Glomerular visceral epithelial cell (primary cell): ENCODE measurements around the gene SORCS2.

Source experiments
- DNase-seq: peaks from one replicate; pipeline ENCODE4 v3.0.0-alpha.2; 2016; ENCODE audit errors: extremely low spot score

Gene SORCS2

DNA sequence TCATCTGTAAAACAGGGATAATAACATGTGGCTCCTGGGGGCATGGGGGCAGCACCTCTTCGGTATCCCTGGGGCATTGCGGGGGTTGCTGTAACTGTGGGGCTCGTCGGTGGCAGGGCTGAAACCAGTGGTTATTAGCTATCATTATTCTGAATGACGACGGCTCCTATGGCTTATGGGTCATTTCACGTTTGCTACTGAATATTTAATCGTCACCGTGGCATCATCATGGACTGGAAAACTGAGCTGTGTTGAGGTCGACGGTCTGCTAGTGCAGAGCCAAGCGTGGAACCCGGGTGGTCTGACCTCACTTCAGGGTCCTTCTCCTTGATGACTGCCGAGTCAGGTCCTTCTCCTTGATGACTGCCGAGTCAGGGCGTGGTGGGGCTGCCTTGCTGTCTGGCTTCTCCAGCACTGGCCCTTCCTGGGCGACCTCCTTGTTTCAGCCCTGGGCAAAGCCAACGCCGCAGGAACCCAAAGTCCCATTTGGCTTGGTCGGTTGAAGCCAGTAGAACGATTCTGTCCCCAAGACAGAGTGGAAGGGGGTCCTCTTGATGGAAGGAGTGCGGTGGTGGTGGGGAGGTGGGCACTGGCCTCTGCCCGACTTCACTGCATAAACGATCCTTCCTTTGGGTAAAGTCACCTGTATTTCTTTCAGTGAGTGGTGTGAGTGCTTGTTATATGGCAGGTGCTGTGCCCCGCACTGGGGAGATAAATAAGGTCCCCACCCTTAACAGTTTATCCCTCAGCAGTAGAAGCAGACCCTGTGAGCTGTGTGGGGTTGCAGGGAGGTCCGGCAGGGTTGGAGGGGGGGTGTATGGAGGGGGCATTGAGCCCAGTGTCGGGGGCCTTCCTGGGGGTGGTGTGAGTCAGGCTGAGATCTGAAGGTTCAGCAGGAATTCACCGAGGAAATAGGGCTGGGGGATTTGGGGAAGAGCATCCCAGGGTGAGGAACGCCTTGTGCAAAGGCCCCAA, 201.6 kb downstream of the SORCS2 start:
- no peak for DNase-seq

DNA sequence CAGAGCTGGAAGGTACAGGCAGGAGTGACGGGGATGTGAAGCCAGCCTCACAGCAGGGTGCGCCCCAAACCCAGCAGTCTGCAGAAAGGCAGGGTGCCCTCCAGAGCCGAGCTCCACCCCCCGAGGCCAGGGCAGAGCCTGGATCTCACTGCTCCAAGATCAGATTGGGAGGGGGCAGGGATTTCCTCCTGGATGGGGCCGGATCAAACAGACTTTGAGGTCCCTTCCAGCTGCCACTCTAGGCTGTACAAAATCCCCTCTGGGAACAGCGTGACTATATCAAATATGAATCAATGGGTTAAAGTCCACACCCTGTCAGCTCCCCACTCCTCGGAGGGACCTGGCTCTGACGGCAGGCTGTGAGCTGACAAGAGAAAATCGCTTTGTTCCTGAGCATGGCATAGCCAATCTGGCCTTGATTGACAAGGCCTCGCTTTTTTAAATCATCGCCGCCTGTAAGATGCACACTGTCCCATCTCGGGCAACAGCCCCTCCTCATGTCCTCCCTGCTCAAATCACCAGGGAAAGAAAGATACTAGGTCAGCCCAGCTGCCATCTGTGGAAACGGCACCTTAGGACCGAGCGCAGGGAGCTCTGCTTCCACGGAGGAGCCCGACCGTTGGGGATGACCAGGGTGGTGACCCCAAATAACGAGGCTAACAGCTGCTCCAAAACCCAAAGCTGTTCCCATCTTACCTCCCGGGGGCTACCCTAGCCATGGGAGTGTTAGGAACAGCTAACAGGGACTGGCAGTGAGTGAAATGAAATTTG, 202.5 kb downstream of the SORCS2 start:
- no peak for DNase-seq

- DNase-seq = no peak
Observed at GRCh38 chr4:7395645-7396044, 203.3 kb downstream of the SORCS2 start.

DNA sequence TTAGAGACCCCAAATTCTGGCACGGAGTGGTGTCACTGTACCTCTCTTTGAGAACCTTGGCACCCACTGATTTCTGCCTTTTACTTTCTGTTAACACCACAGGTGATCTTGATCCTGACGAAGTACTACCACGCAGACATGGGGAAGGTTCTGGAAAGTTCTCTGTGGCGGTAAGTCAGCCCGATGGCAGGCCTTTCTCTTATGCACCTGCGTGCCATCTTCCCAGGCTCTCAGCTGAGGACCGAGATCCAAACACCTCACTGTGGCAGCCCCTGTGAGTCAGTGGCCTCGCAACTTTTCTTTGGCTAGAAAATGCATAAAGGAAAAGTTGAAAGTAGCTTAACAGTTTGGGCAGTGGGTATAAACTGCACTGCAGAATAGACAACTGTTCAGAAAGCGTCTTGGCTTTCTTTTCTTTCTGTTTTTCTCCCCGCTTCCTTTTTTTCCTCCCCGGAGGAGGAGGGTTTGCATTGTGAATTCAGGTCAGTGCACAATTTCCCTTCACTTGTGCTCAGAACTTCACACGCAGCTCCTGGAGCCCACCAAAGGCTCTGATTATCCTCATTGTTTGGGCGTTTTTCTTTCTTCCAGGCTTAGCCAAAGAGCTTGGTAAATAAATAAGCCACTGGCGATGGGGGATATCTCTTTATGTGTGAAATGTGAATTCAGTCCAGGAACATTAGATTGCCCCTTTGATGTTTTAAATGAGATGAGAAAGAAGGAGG, 204.0 kb downstream of the SORCS2 start:
- DNase-seq = no peak

DNA sequence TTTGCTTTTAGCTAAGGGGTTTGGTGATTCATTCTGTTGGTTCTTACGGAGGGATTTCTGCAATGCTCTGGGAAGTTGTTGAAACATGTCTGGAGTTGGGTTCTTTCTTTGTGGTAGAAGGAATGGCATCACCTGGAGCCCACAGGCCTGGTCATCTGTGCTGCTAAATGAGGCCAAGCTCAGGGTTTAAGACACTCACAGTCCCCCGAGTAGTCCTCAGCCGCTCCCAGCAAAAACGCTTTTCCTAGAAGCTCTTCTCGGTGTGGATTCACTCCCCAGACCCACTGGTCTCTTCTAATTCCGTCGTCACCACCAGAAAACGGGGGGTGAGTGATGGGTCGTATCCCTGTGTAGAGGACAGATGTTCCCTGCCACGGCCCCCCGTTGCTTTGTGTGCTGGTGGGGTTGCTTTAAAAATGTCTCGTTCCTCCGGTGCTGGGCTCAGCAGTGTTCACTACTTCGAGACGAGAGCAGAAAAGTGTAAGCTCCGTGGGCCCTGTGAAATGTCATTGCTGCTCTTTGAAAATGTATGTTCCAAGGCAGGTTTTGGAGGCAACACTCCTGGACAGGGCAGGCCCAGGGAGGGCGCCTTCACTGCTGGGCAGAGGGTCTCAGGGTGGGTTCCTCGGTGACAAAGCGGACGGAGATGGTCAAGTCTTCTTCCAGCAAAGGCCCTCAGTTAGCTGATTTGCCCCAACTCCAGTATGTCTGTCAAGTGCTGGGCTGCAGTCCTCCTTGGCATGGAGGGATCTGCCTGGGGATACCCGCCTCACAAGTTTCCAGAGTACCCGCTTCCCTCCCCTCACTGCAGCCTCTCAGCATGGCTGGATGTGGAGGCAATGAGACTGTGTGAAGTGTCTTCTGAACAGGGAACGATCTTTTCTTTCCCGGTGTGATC, 205.1 kb downstream of the SORCS2 start:
- no peak for DNase-seq

DNA sequence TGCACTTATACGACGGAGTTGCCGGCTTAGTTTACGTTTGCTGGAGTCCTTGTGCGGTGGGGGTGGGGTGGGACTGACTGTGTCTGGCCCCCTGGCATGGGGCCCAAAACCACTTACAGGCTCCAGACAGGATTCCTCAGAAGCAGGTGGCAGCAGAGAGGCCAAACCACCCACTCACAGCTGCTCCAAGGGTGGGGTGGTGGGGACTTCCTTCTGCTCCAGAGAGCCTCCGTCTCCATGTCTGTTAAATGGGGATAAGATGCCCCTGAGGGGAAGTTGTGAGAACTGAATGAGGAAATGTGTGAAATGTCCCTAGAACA, 205.7 kb downstream of the SORCS2 start:
- no peak for DNase-seq

DNA sequence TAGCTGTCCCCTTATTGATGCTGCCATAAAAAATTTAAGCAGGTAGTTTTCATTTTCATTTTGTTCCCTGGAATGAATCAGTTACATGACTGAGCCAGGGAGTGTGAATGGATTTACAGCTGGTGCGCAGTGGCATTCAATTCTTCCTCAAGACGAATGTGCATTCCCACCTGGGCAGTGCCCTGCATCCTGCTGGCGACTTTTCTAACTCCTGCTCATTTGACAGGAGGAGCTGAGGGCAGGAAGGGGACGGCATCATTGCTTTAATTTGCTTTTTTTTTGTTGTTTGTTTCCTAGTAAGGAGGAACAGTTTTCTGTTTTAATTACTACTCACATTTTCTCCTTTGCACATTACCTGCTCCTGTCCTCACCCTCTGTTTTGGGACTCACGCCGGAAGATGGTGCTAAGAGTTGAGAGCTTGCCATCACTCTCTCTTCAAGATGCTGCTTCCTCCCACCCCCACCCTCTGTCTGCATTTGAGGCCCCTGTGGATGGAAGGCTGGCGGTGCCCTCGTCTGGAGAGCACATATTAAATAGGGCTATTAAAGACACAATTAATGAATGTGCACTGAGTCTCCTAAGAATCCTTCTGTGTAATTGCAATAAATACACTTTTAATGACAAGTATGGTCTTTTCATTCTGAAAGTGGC, 206.6 kb downstream of the SORCS2 start:
- DNase-seq = no peak

DNA sequence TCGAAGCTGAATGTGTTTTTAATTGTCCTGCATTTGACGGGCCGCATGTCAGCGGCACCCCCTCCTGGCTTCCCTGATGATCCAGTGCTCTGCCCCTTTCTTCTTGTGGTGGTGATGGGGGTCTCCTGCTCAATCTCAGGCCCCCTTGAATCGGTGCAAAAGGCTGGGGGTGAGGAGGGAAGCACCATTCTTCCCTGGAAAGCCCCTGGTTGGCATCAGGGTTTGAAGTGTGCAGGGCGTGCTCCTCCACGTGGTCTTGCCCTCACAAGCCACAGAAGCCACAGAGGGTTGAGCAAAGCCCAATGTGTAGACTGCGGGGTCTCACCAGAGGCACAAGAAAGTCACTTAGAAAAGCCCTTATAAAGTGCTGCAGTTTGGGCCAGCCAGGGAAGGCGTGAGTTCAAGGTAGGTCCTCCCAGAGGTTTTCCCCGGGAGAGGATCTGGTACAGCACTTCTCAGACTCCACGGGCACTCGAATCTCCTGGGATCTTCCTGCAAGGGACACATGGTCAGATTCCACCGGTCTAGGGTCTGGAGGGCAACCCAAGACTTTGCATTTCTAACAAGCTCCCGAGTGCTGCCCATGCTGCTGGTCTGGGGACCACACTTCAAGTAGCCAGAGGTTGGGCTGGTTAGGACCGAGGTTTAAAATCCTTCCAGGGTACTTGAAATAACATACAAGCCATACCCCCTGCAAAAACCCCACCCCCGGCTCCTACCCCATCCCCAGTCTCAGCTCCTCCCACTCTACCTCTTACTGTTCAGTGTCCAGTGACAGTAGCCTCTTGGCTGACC, 207.3 kb downstream of the SORCS2 start:
- no peak for DNase-seq

- no peak for DNase-seq
Observed at GRCh38 chr4:7400671-7401298, 208.4 kb downstream of the SORCS2 start.

- no peak for DNase-seq
Observed at GRCh38 chr4:7402526-7402925, 210.2 kb downstream of the SORCS2 start.

- DNase-seq = no peak
Observed at GRCh38 chr4:7403001-7403400, 210.7 kb downstream of the SORCS2 start.

GRCh38 chr4:7408166-7408565, 215.8 kb downstream of the SORCS2 start:
- DNase-seq = no peak

GRCh38 chr4:7410446-7410845, 218.1 kb downstream of the SORCS2 start:
- DNase-seq = no peak

DNA sequence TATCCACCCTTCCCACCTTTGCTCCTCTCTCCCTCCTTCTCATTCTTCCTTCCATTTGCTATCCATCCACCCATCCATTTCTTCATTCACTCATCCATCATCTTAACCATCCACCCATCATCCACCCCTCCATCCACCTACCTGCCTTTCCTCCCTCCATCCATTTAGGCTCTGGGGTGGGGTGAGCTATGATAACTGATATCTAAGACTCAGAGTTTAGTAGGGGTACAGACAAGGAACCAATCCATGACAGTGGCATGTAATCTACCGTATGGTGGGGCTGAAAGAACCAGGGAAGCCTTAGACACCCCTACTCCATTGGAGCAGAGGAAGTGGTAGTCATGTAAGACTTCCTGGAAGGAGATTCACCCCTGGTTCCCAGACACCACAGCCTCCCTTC, 219.2 kb downstream of the SORCS2 start:
- DNase-seq = no peak

DNA sequence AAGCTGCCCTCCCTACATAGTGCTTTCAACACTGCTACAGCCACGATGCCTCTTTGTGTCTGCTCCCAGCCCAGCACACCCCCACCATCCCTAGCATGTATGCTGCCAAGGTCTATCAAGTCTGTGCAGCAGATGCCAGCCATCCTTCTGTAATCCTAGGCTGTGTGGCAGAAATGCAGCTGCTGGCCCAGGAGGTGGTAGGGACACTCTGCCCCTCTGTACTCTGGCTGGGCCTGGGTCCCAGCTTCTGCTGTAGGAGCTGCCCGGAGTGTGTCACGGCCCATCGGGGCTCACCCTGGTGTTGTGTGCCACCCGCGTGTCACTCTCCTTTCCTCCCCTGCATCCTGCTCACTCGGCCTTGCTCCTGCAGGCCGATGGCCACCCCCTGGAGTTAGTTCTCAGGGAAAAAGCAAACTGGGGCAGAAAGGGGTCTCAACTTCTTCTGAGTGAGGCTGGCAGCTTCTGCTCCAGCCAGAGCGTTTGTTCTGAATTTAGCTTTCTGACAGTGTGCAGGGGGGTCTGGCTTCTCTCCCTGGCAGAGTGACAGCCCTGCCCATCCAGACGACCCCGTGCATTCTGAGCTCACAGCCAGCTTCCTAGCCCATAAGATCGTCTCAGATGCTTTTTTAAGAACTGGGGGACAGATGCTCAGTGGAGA, 219.7 kb downstream of the SORCS2 start:
- DNase-seq = no peak

DNA sequence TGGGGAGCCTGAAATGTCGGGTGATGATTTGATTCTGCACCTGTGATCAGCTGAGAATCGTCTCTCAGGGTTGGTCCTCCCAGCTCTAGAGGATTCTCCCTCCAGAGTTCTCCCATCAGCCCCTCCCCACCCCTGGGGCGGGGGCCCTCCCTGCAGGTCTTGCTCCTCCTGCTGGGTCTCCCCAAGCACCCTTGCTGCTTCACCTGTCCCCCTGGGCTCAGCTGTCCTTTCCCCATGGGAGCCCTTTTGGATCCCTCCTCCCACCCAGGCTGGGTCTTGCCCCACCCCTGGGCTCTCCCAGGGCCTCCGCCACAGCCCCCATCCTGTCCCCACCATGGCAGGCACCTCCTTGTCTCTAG, 220.2 kb downstream of the SORCS2 start:
- no peak for DNase-seq

- DNase-seq = no peak
Observed at GRCh38 chr4:7414046-7414445, 221.7 kb downstream of the SORCS2 start.

DNA sequence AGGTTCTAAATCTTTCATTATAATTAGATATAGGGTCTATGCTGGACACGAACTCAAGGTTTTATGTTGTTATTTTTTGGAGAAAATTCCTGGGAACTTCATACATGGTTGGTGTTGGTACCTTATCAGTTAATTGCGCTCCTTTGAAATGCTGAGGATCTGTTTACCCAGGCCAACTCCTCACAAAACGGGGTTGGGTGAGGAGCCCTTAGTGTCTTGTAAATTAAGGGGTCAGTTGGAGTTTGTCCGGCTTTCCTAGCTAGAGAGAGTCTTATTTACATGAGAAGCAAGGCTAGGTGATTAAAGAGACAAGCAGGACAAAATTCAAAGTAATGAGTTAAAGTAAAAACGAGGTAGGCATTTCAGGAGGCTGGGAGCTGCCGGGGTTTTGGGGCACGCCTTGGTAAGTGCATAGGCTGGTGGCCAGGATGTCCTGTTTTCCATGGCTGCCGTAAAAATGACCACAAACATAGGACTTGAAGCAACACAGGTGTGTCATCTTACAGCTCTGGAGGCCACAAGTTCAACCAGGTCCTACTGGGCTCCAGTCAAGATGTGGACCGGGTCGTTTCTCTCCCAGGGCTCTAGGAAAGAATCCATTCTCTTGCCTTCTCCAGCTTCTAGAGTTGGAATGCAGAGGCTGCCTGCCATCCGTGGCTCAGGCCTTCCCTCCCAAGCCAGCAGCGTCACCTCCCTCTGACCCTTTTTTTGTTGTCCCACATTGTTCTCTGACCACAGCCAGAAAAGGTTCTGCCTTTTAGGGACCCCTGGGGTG, 222.6 kb downstream of the SORCS2 start:
- no peak for DNase-seq
